WTC11 (cell line): ENCODE measurements around the gene LARGE1. TPM values are rescaled to one million over a fixed set of nuclear protein-coding genes. Genes with fewer than 3 reads are reported as not detected.

Experiments used
- ATAC-seq: fragments of 200-7000 bp; cut with Tn5 transposase; 2 replicates; pipeline ENCODE4 v1.10.0; 2021; ENCODE audit warnings: mild to moderate bottlenecking, moderate library complexity
- CTCF ChIA-PET: fragments of 300-600 bp; sonication (Branson Sonifier 250); formaldehyde crosslinking; loops from one replicate; lab custom pipeline; 2021; ENCODE audit warnings: antibody characterized with exemption; lab: Charles Lee
- POLR2A ChIA-PET: fragments of 350-600 bp; sonication (Branson Sonifier 250); formaldehyde crosslinking; loops from one replicate; lab custom pipeline; 2021; ENCODE audit warnings: antibody characterized with exemption; lab: Charles Lee
- DNase-seq: peaks from one replicate; pipeline ENCODE4 v3.0.0; 2021; ENCODE audit warnings: low spot score
- H3K27ac Mint-ChIP-seq: 2 replicates; pipeline ENCODE4 v1.8.0; 2021; ENCODE audit warnings: mixed read lengths
- H3K27me3 Mint-ChIP-seq: 2 replicates; pipeline ENCODE4 v1.8.0; 2021; ENCODE audit warnings: low read depth, mild to moderate bottlenecking, moderate library complexity, mixed read lengths
- H3K36me3 Mint-ChIP-seq: 2 replicates; pipeline ENCODE4 v1.8.0; 2021; ENCODE audit warnings: mixed read lengths
- H3K4me1 Mint-ChIP-seq: 2 replicates; pipeline ENCODE4 v1.8.0; 2022; ENCODE audit warnings: mixed read lengths
- H3K4me3 Mint-ChIP-seq: 2 replicates; pipeline ENCODE4 v1.8.0; 2021; ENCODE audit warnings: mild to moderate bottlenecking, moderate library complexity, mixed read lengths
- H3K9me3 Mint-ChIP-seq: 2 replicates; pipeline ENCODE4 v1.8.0; 2021; ENCODE audit warnings: mixed read lengths
- CBFB ChIP-seq: sonication (generic); formaldehyde crosslinking; IDR thresholded peaks from 2 replicates; pipeline ENCODE4 v1.8.1; 2022; ENCODE audit warnings: mild to moderate bottlenecking, low read depth, missing genetic modification reagents
- CREB1 ChIP-seq: sonication (generic); formaldehyde crosslinking; IDR thresholded peaks from 2 replicates; pipeline ENCODE4 v1.8.0; 2023; ENCODE audit warnings: mild to moderate bottlenecking, missing genetic modification reagents
- EMX1 ChIP-seq: fragments of 250-450 bp; sonication (Bioruptor Pico); IDR thresholded peaks from 2 replicates; pipeline ENCODE4 v1.8.0; 2021; ENCODE audit warnings: mild to moderate bottlenecking
- ESRRA ChIP-seq: sonication (generic); formaldehyde crosslinking; IDR thresholded peaks from 2 replicates; pipeline ENCODE4 v1.8.1; 2022; ENCODE audit warnings: mild to moderate bottlenecking, missing genetic modification reagents, borderline replicate concordance
- JUN ChIP-seq: sonication (generic); formaldehyde crosslinking; IDR thresholded peaks from 2 replicates; pipeline ENCODE4 v1.8.0; 2023; ENCODE audit warnings: mild to moderate bottlenecking, missing genetic modification reagents
- NFATC4 ChIP-seq: fragments of 250-450 bp; sonication (Bioruptor Pico); IDR thresholded peaks from 2 replicates; pipeline ENCODE4 v1.9.0; 2021; ENCODE audit warnings: mild to moderate bottlenecking
- NR3C1 ChIP-seq: sonication (generic); formaldehyde crosslinking; conservative IDR thresholded peaks from 2 replicates; pipeline ENCODE4 v1.8.1; 2023; ENCODE audit warnings: low read depth, mild to moderate bottlenecking, missing genetic modification reagents
- RORB ChIP-seq: fragments of 250-450 bp; sonication (Bioruptor Pico); IDR thresholded peaks from 2 replicates; pipeline ENCODE4 v1.9.0; 2021; ENCODE audit warnings: mild to moderate bottlenecking
- ZNF138 ChIP-seq: sonication (generic); formaldehyde crosslinking; conservative IDR thresholded peaks from 2 replicates; pipeline ENCODE4 v1.8.1; 2022; ENCODE audit warnings: mild to moderate bottlenecking, moderate library complexity, missing genetic modification reagents
- ZNF219 ChIP-seq: sonication (generic); formaldehyde crosslinking; IDR thresholded peaks from 2 replicates; pipeline ENCODE4 v1.8.0; 2023; ENCODE audit warnings: missing genetic modification reagents, mild to moderate bottlenecking, borderline replicate concordance
- total RNA-seq: library from RNA; stranded (reverse); gene quantifications from 3 replicates; pipeline ENCODE4 v1.2.3, GENCODE V29; 2021
- TF ChIP-seq, protein P1 (sequence below): sonication (generic); formaldehyde crosslinking; conservative IDR thresholded peaks from 2 replicates; pipeline ENCODE4 v1.8.1; 2023; ENCODE audit warnings: mild to moderate bottlenecking, low read depth, missing genetic modification reagents, moderate library complexity
- TF ChIP-seq, protein P2 (sequence below): fragments of 250-450 bp; sonication (Bioruptor Pico); IDR thresholded peaks from 2 replicates; pipeline ENCODE4 v1.8.0; 2021; ENCODE audit warnings: mild to moderate bottlenecking
- TF ChIP-seq, protein P3 (sequence below): sonication (generic); formaldehyde crosslinking; IDR thresholded peaks from 2 replicates; pipeline ENCODE4 v1.8.0; 2023; ENCODE audit warnings: mild to moderate bottlenecking, missing genetic modification reagents
- TF ChIP-seq, protein P4 (sequence below): sonication (generic); formaldehyde crosslinking; IDR thresholded peaks from 2 replicates; pipeline ENCODE4 v1.8.0; 2022; ENCODE audit warnings: missing genetic modification reagents
- TF ChIP-seq, protein P5 (sequence below): sonication (generic); formaldehyde crosslinking; IDR thresholded peaks from 2 replicates; pipeline ENCODE4 v1.8.1; 2022; ENCODE audit warnings: missing genetic modification reagents, borderline replicate concordance

LARGE1 gene
- total RNA-seq, 1 experiment from 2014 or later: 72.6 TPM

DNA sequence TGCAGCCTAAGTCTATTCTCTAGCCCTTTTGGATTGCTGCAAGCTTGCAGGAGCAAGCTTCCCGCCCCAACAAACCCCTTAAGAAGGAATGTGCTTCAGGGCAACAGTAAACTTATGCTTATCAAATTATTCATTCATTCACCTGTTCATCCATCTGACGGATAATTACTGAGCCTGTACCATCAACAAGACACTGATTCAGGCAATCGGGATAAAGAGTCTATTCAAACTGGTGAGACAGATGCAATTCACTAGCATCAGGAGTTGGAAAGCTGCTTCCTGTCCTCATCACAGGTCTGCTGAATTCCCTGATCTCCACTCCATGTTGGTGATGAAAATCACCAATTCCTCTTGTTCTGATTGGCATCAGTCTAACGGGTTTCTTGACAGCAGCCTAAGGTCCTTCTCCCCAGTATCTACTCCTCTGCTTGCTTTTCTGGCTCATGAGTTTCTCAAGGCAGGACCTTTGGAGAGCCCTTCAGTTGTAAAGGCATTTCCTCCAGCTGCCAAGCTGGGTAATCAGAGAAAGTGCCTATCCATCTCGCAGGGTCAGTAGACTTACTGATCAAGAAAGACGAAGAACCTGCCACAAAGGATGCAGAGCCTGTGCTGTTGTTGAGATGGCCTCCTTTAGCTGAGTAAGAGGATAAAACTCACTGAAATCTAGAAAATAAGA, 433.1 kb downstream of the LARGE1 start (continued):
- TF ChIP-seq, protein P1, sequence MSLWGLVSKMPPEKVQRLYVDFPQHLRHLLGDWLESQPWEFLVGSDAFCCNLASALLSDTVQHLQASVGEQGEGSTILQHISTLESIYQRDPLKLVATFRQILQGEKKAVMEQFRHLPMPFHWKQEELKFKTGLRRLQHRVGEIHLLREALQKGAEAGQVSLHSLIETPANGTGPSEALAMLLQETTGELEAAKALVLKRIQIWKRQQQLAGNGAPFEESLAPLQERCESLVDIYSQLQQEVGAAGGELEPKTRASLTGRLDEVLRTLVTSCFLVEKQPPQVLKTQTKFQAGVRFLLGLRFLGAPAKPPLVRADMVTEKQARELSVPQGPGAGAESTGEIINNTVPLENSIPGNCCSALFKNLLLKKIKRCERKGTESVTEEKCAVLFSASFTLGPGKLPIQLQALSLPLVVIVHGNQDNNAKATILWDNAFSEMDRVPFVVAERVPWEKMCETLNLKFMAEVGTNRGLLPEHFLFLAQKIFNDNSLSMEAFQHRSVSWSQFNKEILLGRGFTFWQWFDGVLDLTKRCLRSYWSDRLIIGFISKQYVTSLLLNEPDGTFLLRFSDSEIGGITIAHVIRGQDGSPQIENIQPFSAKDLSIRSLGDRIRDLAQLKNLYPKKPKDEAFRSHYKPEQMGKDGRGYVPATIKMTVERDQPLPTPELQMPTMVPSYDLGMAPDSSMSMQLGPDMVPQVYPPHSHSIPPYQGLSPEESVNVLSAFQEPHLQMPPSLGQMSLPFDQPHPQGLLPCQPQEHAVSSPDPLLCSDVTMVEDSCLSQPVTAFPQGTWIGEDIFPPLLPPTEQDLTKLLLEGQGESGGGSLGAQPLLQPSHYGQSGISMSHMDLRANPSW (CRISPR knock-in tag): no peak
- TF ChIP-seq EMX1 (CRISPR knock-in tag) (no peak), JUN (CRISPR knock-in tag) (no peak), ZNF219 (no peak), NFATC4 (CRISPR knock-in tag) (no peak), CBFB (no peak), RORB (CRISPR knock-in tag) (no peak)

DNA sequence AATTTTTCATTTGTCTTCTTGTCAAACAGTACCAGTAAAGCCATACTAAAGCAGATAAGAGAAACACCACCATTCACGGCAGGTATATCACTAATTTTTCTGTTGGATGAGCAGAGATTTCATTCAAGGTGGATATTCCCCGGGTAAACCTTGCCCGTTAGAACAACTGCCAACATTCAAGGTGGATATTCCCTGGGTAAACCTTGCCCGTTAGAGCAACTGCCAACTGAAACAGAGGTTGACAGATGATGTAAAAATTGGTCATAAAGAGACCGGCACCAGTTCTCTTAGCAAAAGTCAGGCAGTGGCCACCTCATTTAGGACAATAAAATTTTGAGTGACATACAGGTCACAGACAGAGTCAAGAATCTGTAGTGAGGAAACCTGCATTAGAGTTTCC, 438.7 kb downstream of the LARGE1 start:
- peaks cover 30% of the 10 kb centered on the region for H3K4me1 Mint-ChIP-seq
- POLR2A ChIA-PET: no interaction called here
- H3K4me3 Mint-ChIP-seq: no peak overlapping the region
- DNase-seq (no peak), ATAC-seq (no peak)
- no peaks in the 10 kb centered on the region for H3K27me3 Mint-ChIP-seq
- H3K9me3 Mint-ChIP-seq: no peaks in the 10 kb centered on the region
- no peak overlapping the region for H3K27ac Mint-ChIP-seq
- CTCF ChIA-PET: no interaction called here
- no peak for TF ChIP-seq CREB1 (CRISPR knock-in tag)
- TF ChIP-seq NR3C1: no peak
- TF ChIP-seq, protein P2, sequence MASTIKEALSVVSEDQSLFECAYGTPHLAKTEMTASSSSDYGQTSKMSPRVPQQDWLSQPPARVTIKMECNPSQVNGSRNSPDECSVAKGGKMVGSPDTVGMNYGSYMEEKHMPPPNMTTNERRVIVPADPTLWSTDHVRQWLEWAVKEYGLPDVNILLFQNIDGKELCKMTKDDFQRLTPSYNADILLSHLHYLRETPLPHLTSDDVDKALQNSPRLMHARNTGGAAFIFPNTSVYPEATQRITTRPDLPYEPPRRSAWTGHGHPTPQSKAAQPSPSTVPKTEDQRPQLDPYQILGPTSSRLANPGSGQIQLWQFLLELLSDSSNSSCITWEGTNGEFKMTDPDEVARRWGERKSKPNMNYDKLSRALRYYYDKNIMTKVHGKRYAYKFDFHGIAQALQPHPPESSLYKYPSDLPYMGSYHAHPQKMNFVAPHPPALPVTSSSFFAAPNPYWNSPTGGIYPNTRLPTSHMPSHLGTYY (CRISPR knock-in tag): no peak
- no peaks in the 10 kb centered on the region for H3K36me3 Mint-ChIP-seq

DNA sequence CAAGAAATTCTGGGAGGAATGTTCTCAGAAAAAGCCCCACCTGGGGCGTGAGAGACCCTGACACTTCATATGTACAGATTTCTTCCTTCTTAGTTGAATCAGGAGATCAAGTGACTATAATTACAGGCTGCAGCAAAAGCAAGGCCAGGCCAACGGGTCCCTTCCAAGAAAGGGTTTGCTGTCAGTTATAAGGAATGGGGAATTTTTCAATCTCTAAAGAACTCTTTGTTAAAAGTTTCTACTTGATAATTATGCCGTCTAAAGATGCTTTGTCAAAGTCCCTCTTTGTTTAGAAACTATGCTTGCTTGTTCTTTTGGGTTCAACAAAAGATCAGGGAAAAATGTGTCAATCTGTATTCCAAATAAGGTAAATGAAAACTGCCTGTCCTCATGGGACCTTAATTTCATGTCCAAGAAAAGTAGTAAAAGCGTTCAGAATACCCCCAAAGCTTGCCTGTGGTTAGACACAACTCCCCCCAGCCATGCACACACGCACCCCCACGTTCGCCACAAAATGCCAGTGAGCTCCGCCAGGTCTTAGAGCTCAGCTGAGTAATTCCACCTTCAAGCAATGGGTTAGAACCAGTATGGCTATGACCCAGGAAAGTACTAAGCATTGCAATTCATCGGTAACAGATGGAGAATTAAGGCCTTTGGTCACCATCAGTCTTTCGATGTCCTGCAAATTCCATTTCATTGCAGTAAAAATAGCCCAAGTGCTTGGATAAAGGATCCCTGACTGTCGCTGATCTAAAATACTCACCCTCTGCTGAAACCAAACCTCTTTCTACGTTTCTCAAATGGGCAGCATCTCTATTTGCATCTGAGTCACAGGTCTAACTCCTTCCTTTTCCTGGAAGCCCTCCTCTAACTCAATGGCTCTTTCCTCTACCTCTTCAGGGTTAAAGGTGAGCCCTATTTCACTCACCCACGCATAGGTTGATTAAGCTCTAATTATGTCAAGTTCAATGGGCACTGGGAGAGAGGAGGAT, 442.9 kb downstream of the LARGE1 start:
- no peak for DNase-seq
- Mint-ChIP-seq H3K36me3 (no peaks in the 10 kb centered on the region), H3K4me1 (peaks cover 41% of the 10 kb centered on the region), H3K4me3 (no peak overlapping the region), H3K27ac (peak overlapping the region; percentile 60), H3K27me3 (no peaks in the 10 kb centered on the region), H3K9me3 (no peaks in the 10 kb centered on the region)
- TF ChIP-seq, protein P3, sequence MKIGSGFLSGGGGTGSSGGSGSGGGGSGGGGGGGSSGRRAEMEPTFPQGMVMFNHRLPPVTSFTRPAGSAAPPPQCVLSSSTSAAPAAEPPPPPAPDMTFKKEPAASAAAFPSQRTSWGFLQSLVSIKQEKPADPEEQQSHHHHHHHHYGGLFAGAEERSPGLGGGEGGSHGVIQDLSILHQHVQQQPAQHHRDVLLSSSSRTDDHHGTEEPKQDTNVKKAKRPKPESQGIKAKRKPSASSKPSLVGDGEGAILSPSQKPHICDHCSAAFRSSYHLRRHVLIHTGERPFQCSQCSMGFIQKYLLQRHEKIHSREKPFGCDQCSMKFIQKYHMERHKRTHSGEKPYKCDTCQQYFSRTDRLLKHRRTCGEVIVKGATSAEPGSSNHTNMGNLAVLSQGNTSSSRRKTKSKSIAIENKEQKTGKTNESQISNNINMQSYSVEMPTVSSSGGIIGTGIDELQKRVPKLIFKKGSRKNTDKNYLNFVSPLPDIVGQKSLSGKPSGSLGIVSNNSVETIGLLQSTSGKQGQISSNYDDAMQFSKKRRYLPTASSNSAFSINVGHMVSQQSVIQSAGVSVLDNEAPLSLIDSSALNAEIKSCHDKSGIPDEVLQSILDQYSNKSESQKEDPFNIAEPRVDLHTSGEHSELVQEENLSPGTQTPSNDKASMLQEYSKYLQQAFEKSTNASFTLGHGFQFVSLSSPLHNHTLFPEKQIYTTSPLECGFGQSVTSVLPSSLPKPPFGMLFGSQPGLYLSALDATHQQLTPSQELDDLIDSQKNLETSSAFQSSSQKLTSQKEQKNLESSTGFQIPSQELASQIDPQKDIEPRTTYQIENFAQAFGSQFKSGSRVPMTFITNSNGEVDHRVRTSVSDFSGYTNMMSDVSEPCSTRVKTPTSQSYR: no peak
- TF ChIP-seq, protein P4, sequence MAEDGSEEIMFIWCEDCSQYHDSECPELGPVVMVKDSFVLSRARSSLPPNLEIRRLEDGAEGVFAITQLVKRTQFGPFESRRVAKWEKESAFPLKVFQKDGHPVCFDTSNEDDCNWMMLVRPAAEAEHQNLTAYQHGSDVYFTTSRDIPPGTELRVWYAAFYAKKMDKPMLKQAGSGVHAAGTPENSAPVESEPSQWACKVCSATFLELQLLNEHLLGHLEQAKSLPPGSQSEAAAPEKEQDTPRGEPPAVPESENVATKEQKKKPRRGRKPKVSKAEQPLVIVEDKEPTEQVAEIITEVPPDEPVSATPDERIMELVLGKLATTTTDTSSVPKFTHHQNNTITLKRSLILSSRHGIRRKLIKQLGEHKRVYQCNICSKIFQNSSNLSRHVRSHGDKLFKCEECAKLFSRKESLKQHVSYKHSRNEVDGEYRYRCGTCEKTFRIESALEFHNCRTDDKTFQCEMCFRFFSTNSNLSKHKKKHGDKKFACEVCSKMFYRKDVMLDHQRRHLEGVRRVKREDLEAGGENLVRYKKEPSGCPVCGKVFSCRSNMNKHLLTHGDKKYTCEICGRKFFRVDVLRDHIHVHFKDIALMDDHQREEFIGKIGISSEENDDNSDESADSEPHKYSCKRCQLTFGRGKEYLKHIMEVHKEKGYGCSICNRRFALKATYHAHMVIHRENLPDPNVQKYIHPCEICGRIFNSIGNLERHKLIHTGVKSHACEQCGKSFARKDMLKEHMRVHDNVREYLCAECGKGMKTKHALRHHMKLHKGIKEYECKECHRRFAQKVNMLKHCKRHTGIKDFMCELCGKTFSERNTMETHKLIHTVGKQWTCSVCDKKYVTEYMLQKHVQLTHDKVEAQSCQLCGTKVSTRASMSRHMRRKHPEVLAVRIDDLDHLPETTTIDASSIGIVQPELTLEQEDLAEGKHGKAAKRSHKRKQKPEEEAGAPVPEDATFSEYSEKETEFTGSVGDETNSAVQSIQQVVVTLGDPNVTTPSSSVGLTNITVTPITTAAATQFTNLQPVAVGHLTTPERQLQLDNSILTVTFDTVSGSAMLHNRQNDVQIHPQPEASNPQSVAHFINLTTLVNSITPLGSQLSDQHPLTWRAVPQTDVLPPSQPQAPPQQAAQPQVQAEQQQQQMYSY: no peak
- TF ChIP-seq, protein P5, sequence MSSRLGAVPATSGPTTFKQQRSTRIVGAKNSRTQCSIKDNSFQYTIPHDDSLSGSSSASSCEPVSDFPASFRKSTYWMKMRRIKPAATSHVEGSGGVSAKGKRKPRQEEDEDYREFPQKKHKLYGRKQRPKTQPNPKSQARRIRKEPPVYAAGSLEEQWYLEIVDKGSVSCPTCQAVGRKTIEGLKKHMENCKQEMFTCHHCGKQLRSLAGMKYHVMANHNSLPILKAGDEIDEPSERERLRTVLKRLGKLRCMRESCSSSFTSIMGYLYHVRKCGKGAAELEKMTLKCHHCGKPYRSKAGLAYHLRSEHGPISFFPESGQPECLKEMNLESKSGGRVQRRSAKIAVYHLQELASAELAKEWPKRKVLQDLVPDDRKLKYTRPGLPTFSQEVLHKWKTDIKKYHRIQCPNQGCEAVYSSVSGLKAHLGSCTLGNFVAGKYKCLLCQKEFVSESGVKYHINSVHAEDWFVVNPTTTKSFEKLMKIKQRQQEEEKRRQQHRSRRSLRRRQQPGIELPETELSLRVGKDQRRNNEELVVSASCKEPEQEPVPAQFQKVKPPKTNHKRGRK: no peak
- TF ChIP-seq ESRRA (CRISPR knock-in tag) (no peak), ZNF138 (CRISPR knock-in tag) (no peak), JUN (CRISPR knock-in tag) (no peak)
- no peak; the same call in 1 of the 2 replicates for ATAC-seq
- ChIA-PET POLR2A (no interaction called here), CTCF (interaction anchor here (1.1 to 1.4 kb wide), 2 partner anchors 10 to 42 kb away, joined by 3 read pairs; no protein-coding TSS in a partner anchor)
